PC-3 (cell line): ENCODE measurements around the gene METTL16. TPM values are rescaled to one million over a fixed set of nuclear protein-coding genes. Genes with fewer than 3 reads are reported as not detected.
A peak's percentile ranks its signal among the peaks of the same experiment; 100 is the strongest.

Experiments used
- ATAC-seq: fragments of 200-7000 bp; cut with Tn5 transposase; 2 replicates; pipeline ENCODE4 v1.9.1; 2020; ENCODE audit warnings: mild to moderate bottlenecking, moderate library complexity
- BruUV-seq: library from RNA; stranded (reverse); fragments of 400-500 nt; replicated peaks from 2 replicates; lab custom pipeline; 2021; lab: Mats Ljungman, UMichigan
- CTCF ChIA-PET: fragments of 300-600 bp; sonication (Branson Sonifier 250); formaldehyde crosslinking; loops from one replicate; lab custom pipeline; 2022; ENCODE audit warnings: antibody characterized with exemption; lab: Charles Lee
- POLR2A ChIA-PET: fragments of 300-600 bp; sonication (Branson Sonifier 250); formaldehyde crosslinking; loops from one replicate; lab custom pipeline; 2022; ENCODE audit warnings: antibody characterized with exemption; ENCODE audit not compliant: unreplicated experiment; lab: Charles Lee
- DNase-seq: peaks from one replicate; pipeline ENCODE4 v3.0.0-alpha.2; 2015
- H2AFZ ChIP-seq: fragments of 300-600 bp; sonication (generic); 2 replicates; pipeline ENCODE4 v1.6.0; 2016; ENCODE audit warnings: antibody characterized with exemption, low read length
- H3F3A ChIP-seq: fragments of 300-600 bp; sonication (generic); one replicate; pipeline ENCODE4 v1.6.0; 2017; ENCODE audit warnings: antibody characterized with exemption, low read length, control low read depth, mild to moderate bottlenecking; ENCODE audit not compliant: unreplicated experiment
- H3K27ac ChIP-seq: fragments of 300-600 bp; sonication (generic); 2 replicates; pipeline ENCODE4 v1.5.1; 2016; ENCODE audit warnings: mild to moderate bottlenecking, low read length
- H3K27me3 ChIP-seq: fragments of 300-600 bp; sonication (generic); 2 replicates; pipeline ENCODE4 v1.6.1; 2016; ENCODE audit warnings: low read length, mixed read lengths
- H3K36me3 ChIP-seq: fragments of 300-600 bp; sonication (generic); 2 replicates; pipeline ENCODE4 v1.6.1; 2016; ENCODE audit warnings: low read depth, mixed run types, low read length, mixed read lengths
- H3K4me1 ChIP-seq: fragments of 300-600 bp; sonication (generic); 2 replicates; pipeline ENCODE4 v1.5.1; 2016; ENCODE audit warnings: low read length; ENCODE audit not compliant: insufficient read depth
- H3K4me2 ChIP-seq: fragments of 300-600 bp; sonication (generic); 2 replicates; pipeline ENCODE4 v1.6.0; 2016; ENCODE audit warnings: low read length
- H3K4me3 ChIP-seq: fragments of 300-600 bp; sonication (generic); 2 replicates; pipeline ENCODE4 v1.5.1; 2016; ENCODE audit warnings: mild to moderate bottlenecking, low read length, mixed read lengths
- H3K79me2 ChIP-seq: fragments of 300-600 bp; sonication (generic); 2 replicates; pipeline ENCODE4 v1.6.1; 2017; ENCODE audit warnings: low read length, mixed read lengths
- H3K9ac ChIP-seq: fragments of 300-600 bp; sonication (generic); 2 replicates; pipeline ENCODE4 v1.6.0; 2016; ENCODE audit warnings: mild to moderate bottlenecking, low read length
- H3K9me2 ChIP-seq: fragments of 300-600 bp; sonication (generic); replicated peaks from 2 replicates; pipeline ENCODE4 v1.6.1; 2016; ENCODE audit warnings: mixed run types, low read length, mixed read lengths
- H3K9me3 ChIP-seq: fragments of 300-600 bp; sonication (generic); 2 replicates; pipeline ENCODE4 v1.6.1; 2016; ENCODE audit warnings: low read length, mixed read lengths
- H4K20me1 ChIP-seq: fragments of 300-600 bp; sonication (generic); 2 replicates; pipeline ENCODE4 v1.6.1; 2016; ENCODE audit warnings: low read length, mixed read lengths
- EZH2 ChIP-seq: fragments of 300-600 bp; sonication (generic); IDR thresholded peaks from one replicate; pipeline ENCODE4 v1.6.1; 2017; ENCODE audit warnings: antibody characterized with exemption, mild to moderate bottlenecking, low read length; ENCODE audit not compliant: unreplicated experiment
- EZH2phosphoT487 ChIP-seq: fragments of 300-600 bp; sonication (generic); IDR thresholded peaks from 2 replicates; pipeline ENCODE4 v1.6.1; 2018; ENCODE audit warnings: mild to moderate bottlenecking, antibody characterized with exemption, low read length, borderline replicate concordance
- intact Hi-C: fragments of 100-400 bp; cut with micrococcal nuclease; formaldehyde crosslinking; loops from 2 replicates; pipeline ENCODE4 v1.9.0; 2023
- total RNA-seq: library from RNA; depleted of rRNA; stranded (reverse); fragments of >200 nt; gene quantifications from 2 replicates; pipeline ENCODE4 v1.2.3, GENCODE V29; 2014
- TF ChIP-seq, protein P1 (sequence below): fragments of 300-600 bp; sonication (generic); conservative IDR thresholded peaks from 2 replicates; pipeline ENCODE4 v1.5.1; 2017; ENCODE audit warnings: antibody characterized with exemption, low read depth, mild to moderate bottlenecking, low read length

The METTL16 gene
- total RNA-seq, 1 experiment from 2014 or later = 20.8 TPM

GRCh38 chr17:2400474-2400866, 111.2 kb downstream of the METTL16 start:
- DNase-seq (peak; percentile 27), ATAC-seq (no peak)
- no peaks in the 10 kb centered on the region for H3K36me3 ChIP-seq
- peaks cover 6% of the 10 kb centered on the region for H3F3A ChIP-seq
- H3K4me3 ChIP-seq = peak overlapping the region; percentile 98
- H3K9me3 ChIP-seq = no peaks in the 10 kb centered on the region
- TF ChIP-seq EZH2 (no peak), EZH2phosphoT487 (no peak)
- TF ChIP-seq, protein P1, sequence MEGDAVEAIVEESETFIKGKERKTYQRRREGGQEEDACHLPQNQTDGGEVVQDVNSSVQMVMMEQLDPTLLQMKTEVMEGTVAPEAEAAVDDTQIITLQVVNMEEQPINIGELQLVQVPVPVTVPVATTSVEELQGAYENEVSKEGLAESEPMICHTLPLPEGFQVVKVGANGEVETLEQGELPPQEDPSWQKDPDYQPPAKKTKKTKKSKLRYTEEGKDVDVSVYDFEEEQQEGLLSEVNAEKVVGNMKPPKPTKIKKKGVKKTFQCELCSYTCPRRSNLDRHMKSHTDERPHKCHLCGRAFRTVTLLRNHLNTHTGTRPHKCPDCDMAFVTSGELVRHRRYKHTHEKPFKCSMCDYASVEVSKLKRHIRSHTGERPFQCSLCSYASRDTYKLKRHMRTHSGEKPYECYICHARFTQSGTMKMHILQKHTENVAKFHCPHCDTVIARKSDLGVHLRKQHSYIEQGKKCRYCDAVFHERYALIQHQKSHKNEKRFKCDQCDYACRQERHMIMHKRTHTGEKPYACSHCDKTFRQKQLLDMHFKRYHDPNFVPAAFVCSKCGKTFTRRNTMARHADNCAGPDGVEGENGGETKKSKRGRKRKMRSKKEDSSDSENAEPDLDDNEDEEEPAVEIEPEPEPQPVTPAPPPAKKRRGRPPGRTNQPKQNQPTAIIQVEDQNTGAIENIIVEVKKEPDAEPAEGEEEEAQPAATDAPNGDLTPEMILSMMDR = no peak
- H2AFZ ChIP-seq = no peak overlapping the region
- H3K27me3 ChIP-seq = no peaks in the 10 kb centered on the region
- H3K27ac ChIP-seq = peak overlapping the region; percentile 95
- no TSS peak for BruUV-seq
- ChIA-PET CTCF (no interaction called here), POLR2A (interaction anchor here (0.6 kb wide), 1 partner anchor 571 kb away, joined by 3 read pairs; no protein-coding TSS in a partner anchor)
- intact Hi-C loops = loop anchor here (2.0 kb wide), 1 partner anchor 42 kb away; no protein-coding TSS in a partner anchor
- H3K79me2 ChIP-seq = peaks cover 44% of the 10 kb centered on the region
- peak overlapping the region; percentile 100 for H3K9ac ChIP-seq
- peaks cover 56% of the 10 kb centered on the region for H3K4me1 ChIP-seq
- no peaks in the 10 kb centered on the region for H3K9me2 ChIP-seq
- H3K4me2 ChIP-seq = peak overlapping the region; percentile 100
- peaks cover 16% of the 10 kb centered on the region; the same call in 1 of the 2 replicates for H4K20me1 ChIP-seq

GRCh38 chr17:2399572-2400473, 111.9 kb downstream of the METTL16 start:
- TF ChIP-seq EZH2 (no peak), EZH2phosphoT487 (peak; percentile 81)
- ChIA-PET POLR2A (interaction anchor here (0.6 to 1.0 kb wide), 3 partner anchors 17 to 571 kb away, joined by 3 to 6 read pairs (median 6); no protein-coding TSS in a partner anchor), CTCF (no interaction called here)
- H3K27me3 ChIP-seq = no peaks in the 10 kb centered on the region
- peak overlapping the region; percentile 98 for H3K4me3 ChIP-seq
- H2AFZ ChIP-seq = 0 out of 2 replicates have a peak overlapping the region, but pooled peaks have one; percentile 46
- H4K20me1 ChIP-seq = peaks cover 16% of the 10 kb centered on the region; the same call in 1 of the 2 replicates
- H3K27ac ChIP-seq = peak overlapping the region; percentile 95
- peaks cover 51% of the 10 kb centered on the region for H3K79me2 ChIP-seq
- peak overlapping the region; percentile 100 for H3K4me2 ChIP-seq
- H3F3A ChIP-seq = peaks cover 3% of the 10 kb centered on the region
- no peaks in the 10 kb centered on the region for H3K9me3 ChIP-seq
- BruUV-seq = TSS peak; percentile 44
- H3K9me2 ChIP-seq = no peaks in the 10 kb centered on the region
- no peaks in the 10 kb centered on the region for H3K36me3 ChIP-seq
- peak; percentile 44 for ATAC-seq
- DNase-seq = peak; percentile 93
- H3K9ac ChIP-seq = peak overlapping the region; percentile 100
- intact Hi-C loops = loop anchor here (2.0 kb wide), 1 partner anchor 41 kb away; no protein-coding TSS in a partner anchor
- H3K4me1 ChIP-seq = peaks cover 52% of the 10 kb centered on the region
